ELR (cell line): Measurements from ENCODE around the gene TRPV5.

Experiments used
- DNase-seq: peaks from one replicate; pipeline ENCODE4 v3.0.0-alpha.2; 2015; ENCODE audit warnings: low read depth

The TRPV5 gene

GRCh38 chr7:142940966-142941535, 7.5 kb upstream of the TRPV5 start:
- DNase-seq, result no peak

- no peak for DNase-seq
Observed at GRCh38 chr7:142939226-142939910, 5.8 kb upstream of the TRPV5 start, which contains the start of gene LLCFC1. TSS of gene LLCFC1 (plus strand) at chr7:142939484. CDS start at chr7:142939622, 138 bp downstream.

DNA sequence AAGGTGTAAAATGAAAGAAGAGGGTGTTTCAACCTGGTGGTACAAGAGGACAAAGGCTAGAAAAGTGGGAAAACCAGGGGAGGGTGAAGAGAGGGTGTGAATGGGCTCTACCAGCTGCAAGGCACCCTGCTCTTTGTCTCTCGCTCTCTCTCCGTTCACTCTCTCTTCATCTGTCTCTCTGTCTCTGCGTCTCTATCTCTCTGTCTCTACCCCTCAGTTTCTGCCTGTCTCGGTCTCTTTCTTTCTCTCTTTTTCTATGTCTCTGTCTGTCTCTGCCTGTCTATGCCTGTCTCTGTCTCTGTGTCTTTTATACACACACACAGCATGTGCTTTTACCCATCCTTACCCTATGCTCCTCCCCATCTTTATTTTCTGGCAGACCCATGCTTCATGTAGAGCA, 5.1 kb upstream of the TRPV5 start:
- DNase-seq, result no peak

GRCh38 chr7:142935941-142936565, 2.5 kb upstream of the TRPV5 start:
- DNase-seq, result no peak

DNA sequence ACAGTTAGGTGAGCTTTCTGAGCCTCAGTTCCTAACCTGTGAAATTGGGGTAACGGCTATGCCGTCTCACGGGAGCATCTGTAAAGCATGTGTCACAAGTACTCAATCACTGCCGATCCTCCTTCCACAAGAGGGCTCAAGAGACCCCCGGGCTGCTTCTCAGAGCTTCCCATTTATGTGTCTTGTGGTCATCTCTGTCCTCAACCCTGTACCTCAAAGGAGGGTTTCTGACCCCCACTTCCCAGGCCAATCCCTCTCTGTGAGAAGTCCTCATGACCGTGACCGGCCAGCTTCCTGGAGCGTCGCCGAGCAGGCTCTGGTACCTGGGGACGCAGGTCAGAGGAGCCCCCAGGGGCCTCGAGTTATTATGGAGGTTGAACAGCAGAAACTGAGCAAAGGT, 510 bp upstream of the TRPV5 start:
- DNase-seq, result no peak

GRCh38 chr7:142933092-142933475, 462 bp downstream of the TRPV5 start:
- no peak for DNase-seq

- no peak for DNase-seq
Observed at GRCh38 chr7:142932386-142933091, 1.0 kb downstream of the TRPV5 start.

DNA sequence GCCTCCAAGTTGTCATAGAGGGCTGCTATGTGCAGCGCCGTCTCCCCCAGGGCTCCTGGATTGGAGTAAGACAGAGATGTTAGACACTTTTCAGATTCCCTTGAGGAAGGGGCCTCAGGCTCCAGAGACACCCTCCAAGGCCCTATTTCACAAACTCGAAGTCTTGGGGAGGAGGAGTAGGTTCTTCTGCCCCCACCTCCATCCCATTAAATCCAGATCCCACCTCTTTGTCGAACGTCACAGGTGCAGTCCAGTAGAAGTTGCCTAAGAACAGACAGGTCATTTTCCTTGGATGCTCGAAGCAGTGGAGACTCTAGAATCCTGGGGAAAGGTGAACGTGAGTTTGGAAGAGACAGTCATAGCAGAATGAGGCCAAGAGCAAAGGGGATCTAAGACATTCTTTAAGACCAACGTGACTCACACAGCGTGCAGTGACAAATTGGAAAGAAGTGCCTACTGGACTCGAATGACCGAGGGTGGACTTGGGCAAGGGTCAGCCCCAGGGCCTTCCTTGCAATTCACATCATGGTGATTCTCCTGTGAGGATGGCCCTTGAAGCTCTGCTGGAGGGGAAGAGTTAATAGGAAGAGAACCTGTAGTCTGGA, 3.3 kb downstream of the TRPV5 start:
- no peak for DNase-seq

GRCh38 chr7:142927949-142928348, 5.6 kb downstream of the TRPV5 start:
- no peak for DNase-seq

DNA sequence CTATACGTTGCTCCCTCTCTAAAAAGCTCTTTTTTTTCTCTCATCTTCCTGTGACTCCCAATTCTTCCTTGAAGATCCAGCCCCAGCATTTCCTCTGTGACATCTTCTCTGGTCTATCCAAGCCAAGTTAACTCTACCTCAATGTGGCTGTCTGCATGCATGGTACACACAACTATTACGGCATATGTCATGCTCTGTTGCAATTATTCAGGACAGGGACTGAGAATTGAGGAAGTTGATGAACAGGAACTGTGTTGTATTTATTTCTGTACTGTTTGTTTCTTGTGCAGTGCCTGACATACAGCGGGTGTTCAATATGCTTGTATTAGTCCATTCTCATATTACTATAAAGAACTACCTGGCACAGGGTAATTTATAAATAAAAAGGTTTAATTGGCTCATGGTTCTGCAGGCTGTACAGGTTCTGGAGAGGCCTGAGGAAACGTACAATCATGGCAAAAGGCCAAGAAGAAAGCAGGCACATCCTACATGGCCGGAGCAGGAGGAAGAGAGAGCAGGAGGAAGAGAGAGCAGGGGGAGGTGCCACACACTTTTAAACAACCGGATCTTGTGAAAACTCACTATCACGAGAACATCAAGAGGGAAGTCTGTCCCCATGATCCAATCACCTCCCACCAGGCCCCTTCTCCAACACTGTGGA, 6.3 kb downstream of the TRPV5 start:
- DNase-seq, result no peak

DNA sequence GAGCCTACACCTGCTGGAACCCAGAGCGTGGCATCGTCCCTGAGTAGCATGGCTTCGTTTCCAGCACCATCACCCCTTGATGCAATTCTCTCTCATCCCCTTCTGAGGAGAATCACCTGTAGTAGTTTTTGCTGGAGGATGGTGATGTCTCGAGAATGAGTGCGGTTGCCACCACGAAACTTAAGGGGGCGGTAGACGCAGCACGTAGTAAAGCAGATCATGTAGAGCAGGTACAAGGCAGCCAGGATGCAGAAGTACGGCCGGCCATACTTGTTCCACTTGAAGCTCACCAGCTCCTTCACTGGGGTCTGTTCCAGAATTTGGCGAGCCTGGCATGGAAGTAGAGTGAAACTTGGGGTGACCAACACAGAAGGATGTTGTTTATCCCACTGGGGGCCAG, 8.1 kb downstream of the TRPV5 start:
- DNase-seq, result no peak

GRCh38 chr7:142923391-142923790, 10.2 kb downstream of the TRPV5 start:
- DNase-seq, result no peak

DNA sequence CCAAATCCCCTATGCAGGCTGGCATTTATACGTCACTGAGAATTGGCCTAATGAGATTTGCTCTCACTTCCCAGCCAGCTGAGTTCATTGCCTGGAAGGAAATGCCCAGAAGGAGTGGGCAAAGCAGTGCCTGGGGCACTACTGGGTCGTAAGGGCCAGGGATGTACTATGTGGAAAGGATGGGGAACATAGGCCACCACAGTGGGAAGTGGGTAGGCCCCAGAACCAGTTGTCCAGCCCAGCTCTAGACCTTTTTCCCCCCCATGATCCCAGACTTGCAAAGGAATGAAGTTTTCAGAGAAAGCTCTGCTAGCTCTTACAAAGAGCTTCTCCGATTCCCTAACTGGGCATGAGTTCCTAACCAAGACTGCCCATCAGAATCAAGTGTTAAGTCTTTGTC, 13.9 kb downstream of the TRPV5 start:
- no peak for DNase-seq

DNA sequence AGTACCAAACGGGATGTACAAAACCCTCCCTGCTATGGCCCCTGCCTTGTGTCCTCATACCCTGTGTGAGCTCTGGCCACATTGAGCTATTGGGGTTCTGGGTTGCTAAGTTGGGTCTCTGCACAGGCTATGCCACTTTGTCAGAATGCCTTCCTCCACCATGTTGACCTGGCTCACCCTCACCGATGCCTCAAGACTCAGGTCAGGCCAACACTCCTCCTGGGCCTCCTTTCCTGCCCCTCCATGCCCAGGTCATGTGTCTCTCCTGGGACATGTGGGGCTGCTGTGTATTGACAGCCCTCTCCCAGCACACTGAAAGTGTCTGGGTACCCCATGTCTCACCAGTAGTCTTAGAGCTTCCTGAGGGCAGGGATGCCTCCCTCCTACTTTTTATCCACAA, 14.6 kb downstream of the TRPV5 start:
- no peak for DNase-seq

GRCh38 chr7:142917447-142917846, 16.1 kb downstream of the TRPV5 start:
- DNase-seq, result no peak

- no peak for DNase-seq
Observed at GRCh38 chr7:142916508-142916907, 17.0 kb downstream of the TRPV5 start.

DNA sequence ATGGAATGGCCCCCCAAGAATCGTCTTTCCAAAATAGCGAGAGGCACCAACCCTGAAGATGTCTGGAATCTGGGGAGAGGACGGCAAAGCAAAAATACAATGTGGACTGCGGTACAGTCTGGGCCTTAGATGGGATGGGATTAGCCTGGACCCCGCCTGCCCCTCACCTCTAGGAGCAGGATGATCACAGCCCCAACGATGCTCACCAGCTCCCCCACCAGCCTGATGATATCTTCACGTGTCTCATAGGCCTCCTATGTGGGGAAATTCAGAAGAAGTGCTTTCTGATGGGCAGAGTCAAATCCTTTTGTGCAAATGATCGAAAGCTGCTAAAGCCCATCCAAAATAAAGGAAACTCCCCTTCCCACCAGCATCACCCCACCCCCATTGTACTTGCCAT, 18.2 kb downstream of the TRPV5 start:
- DNase-seq, result no peak

DNA sequence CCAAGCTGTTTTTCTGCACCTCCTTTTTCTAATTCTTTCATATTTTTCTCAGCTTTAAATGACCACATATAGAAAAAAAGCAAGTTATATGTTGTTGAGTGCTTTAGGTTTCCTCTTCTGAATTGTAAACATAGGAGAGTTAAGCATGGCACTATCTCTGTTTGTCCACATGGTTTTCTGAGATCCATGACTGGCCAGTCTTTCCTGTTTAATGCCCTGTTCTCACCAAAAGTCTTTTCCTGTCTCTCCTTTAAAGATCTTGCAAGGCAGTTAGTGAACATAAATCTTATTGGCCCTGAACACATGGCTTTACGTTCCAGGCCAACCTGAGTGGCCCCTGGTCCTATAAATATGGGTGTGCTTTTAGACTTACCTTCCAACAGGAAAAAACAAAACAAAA, 19.4 kb downstream of the TRPV5 start:
- no peak for DNase-seq

DNA sequence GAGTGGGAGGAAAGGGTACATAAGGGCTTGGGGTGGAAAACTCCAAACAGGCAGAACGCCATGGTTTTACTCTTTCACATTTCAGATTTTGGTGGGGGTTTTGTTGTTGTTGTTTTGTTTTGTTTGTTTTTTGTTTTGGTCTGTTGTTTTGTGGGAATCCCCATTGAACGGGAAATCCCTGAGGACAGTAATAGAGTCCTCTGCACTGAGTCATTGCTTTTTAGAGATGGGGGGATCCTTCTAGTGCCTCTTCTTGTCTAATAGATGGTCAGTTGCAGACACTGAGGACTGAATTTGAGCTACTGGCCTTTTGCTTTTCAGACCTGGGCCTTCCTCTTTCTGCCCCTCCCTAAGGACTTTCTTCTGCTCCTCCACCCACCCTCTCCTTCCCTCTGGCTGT, 20.0 kb downstream of the TRPV5 start:
- DNase-seq, result no peak

GRCh38 chr7:142913051-142913450, 20.5 kb downstream of the TRPV5 start:
- DNase-seq, result no peak

GRCh38 chr7:142910481-142910880, 23.1 kb downstream of the TRPV5 start:
- no peak for DNase-seq

GRCh38 chr7:142910031-142910433, 23.5 kb downstream of the TRPV5 start:
- DNase-seq, result no peak
